ENCODE results near the gene RFPL4A. TPM values are rescaled to one million over a fixed set of nuclear protein-coding genes. Genes with fewer than 3 reads are reported as not detected.

RFPL4A gene
- 1.0 and 2.7 TPM in 2 replicates for total RNA-seq (2014; rRNA removed; shearing (Covaris generic))

DNA sequence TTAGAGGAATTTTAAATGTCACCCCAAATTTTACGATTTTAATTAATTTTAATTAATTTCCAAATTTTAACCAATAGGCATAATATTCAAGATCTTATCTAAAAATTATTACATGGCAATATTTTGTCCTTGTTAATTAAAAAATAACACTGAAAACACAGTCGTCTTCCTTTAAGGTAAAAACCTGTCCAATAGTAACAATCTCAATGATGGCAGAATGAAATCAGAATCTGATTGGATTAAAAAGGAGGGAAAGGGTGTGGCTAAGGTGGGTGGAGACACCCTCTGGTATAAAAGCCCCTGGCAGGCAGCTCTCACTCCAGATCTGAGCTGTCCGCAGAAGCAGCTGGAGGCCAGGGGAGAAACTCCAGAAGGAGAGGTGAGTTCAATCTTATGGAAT, at the start of gene RFPL4A:
Gene RFPL4A, plus strand, starts transcription at position 301 of the 400 bp plus-strand sequence. CDS start 2,704 bp downstream, outside the sequence.

DNA sequence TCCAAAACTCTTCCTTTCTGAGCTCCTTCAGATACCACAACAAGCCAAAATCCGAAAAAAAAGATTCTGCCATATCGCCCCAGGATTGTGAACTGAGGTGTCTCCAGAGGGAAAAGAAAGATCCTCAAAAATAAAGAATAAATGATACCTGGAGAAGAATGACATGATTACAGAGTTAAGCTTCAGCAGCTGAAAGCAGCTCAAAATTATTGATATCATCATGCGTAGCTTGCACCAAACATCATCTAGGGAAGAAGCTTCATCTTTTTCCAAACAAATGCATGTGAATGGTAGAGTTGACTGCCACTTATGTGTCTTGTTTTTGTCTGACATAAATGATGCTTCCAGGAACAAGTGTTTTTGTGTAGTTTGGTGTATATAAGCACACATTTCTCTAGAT, 20.6 kb upstream of the RFPL4A start, which contains the start of gene NLRP9:
Gene NLRP9, minus strand, starts transcription at position 101 of the 400 bp plus-strand sequence. Its CDS starts 28 bp downstream, at position 73.

DNA sequence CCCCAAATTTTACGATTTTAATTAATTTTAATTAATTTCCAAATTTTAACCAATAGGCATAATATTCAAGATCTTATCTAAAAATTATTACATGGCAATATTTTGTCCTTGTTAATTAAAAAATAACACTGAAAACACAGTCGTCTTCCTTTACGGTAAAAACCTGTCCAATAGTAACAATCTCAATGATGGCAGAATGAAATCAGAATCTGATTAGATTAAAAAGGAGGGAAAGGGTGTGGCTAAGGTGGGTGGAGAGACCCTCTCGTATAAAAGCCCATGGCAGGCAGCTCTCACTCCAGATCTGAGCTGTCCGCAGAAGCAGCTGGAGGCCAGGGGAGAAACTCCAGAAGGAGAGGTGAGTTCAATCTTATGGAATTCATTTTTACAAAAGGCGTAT, 9.9 kb downstream of the RFPL4A start, which contains the start of gene RFPL4AL1:
Gene RFPL4AL1, plus strand, starts transcription at position 301 of the 400 bp plus-strand sequence. CDS start 2,687 bp downstream, outside the sequence.

Other genes with a start within 250 kb of the RFPL4A start
- not detected in 2 replicates for gene SBK2, start 222.0 kb upstream of the RFPL4A start, total RNA-seq (2014; rRNA removed; shearing (Covaris generic))
- gene SBK3, start 213.6 kb upstream of the RFPL4A start, total RNA-seq (2014; rRNA removed; shearing (Covaris generic)) = 0.11 TPM in 1 of 2 replicates, not detected in the other
- 5.2 and 5.4 TPM in 2 replicates for gene ZNF579, start 178.2 kb upstream of the RFPL4A start, total RNA-seq (2014; rRNA removed; shearing (Covaris generic))
- gene FIZ1, start 159.6 kb upstream of the RFPL4A start, total RNA-seq (2014; rRNA removed; shearing (Covaris generic)) = 9.3 and 10.3 TPM in 2 replicates
- gene ZNF524, start 158.8 kb upstream of the RFPL4A start, total RNA-seq (2014; rRNA removed; shearing (Covaris generic)) = 8.6 and 12.3 TPM in 2 replicates
- 2.7 and 3.7 TPM in 2 replicates for gene ZNF865, start 153.4 kb upstream of the RFPL4A start, total RNA-seq (2014; rRNA removed; shearing (Covaris generic))
- gene ZNF784, start 134.5 kb upstream of the RFPL4A start, total RNA-seq (2014; rRNA removed; shearing (Covaris generic)) = 5.2 and 6.1 TPM in 2 replicates
- 15.3 and 22.6 TPM in 2 replicates for gene ZNF580, start 118.1 kb upstream of the RFPL4A start, total RNA-seq (2014; rRNA removed; shearing (Covaris generic))
- gene ZNF581, start 115.4 kb upstream of the RFPL4A start, total RNA-seq (2014; rRNA removed; shearing (Covaris generic)) = 28.6 and 29.3 TPM in 2 replicates
- 26.5 and 33.1 TPM in 2 replicates for gene CCDC106, start 110.9 kb upstream of the RFPL4A start, total RNA-seq (2014; rRNA removed; shearing (Covaris generic))
- gene U2AF2, start 104.1 kb upstream of the RFPL4A start, total RNA-seq (2014; rRNA removed; shearing (Covaris generic)) = 291 and 325 TPM in 2 replicates
- 79.8 and 91.3 TPM in 2 replicates for gene EPN1, start 83.9 kb upstream of the RFPL4A start, total RNA-seq (2014; rRNA removed; shearing (Covaris generic))
- not detected in 2 replicates for gene NLRP9, start 20.7 kb upstream of the RFPL4A start, total RNA-seq (2014; rRNA removed; shearing (Covaris generic))
- gene RFPL4AL1, start 10.0 kb downstream of the RFPL4A start, total RNA-seq (2014; rRNA removed; shearing (Covaris generic)) = 0.37 TPM in 1 of 2 replicates, not detected in the other
- 0.75 and 1.3 TPM in 2 replicates for gene NLRP11, start 72.9 kb downstream of the RFPL4A start, total RNA-seq (2014; rRNA removed; shearing (Covaris generic))
- 0.11 TPM in 1 of 2 replicates, not detected in the other for gene NLRP4, start 77.4 kb downstream of the RFPL4A start, total RNA-seq (2014; rRNA removed; shearing (Covaris generic))
- not detected in 2 replicates for gene NLRP13, start 173.2 kb downstream of the RFPL4A start, total RNA-seq (2014; rRNA removed; shearing (Covaris generic))
- not detected in 2 replicates for gene NLRP8, start 188.7 kb downstream of the RFPL4A start, total RNA-seq (2014; rRNA removed; shearing (Covaris generic))
- gene NLRP5, start 227.7 kb downstream of the RFPL4A start, total RNA-seq (2014; rRNA removed; shearing (Covaris generic)) = 0.03 and 0.04 TPM in 2 replicates